Measurements from ENCODE around the gene CIITA. TPM values are rescaled to one million over a fixed set of nuclear protein-coding genes. Genes with fewer than 3 reads are reported as not detected.

Gene CIITA
- total RNA-seq, 2 donors from 2014 or later: 25.2 to 31.0 TPM

GRCh38 chr16:10979717-10980601 is 103.0 kb downstream of the CIITA start:
- Histone ChIP-seq H3K27me3 (replicated peaks; ENCODE audit: insufficient read depth) (no peaks in the 10 kb centered on the region), H3K27ac (peak overlapping the region; percentile 82 to 83), H3K36me3 (peaks cover 4% of the 10 kb centered on the region), H3K4me1 (ENCODE audit: control insufficient read depth in 1 of 2, low read depth in 2 of 2) (peaks cover 8 to 16% of the 10 kb centered on the region in 2 donors), H3K4me3 (peak overlapping the region; percentile 47), H3K9me3 (no peaks in the 10 kb centered on the region)
- peak; percentile 87 for ATAC-seq (ENCODE audit: insufficient number of reproducible peaks, low FRiP score, low read depth)
- no peak for DNase-seq (ENCODE audit: low spot score)
- no peak for TF ChIP-seq CTCF (IDR thresholded peaks at IDR 0.05)

- no peaks in the 10 kb centered on the region for H3K27me3 ChIP-seq (replicated peaks; ENCODE audit: insufficient read depth)
- no peak for ATAC-seq (ENCODE audit: insufficient number of reproducible peaks, low FRiP score, low read depth)
- H3K4me3 ChIP-seq: no peak overlapping the region
- peak overlapping the region; percentile 82 to 83 for H3K27ac ChIP-seq
- no peak for TF ChIP-seq CTCF (IDR thresholded peaks at IDR 0.05)
- H3K9me3 ChIP-seq: no peaks in the 10 kb centered on the region
- DNase-seq (ENCODE audit: low spot score): no peak
- H3K4me1 ChIP-seq (ENCODE audit: control insufficient read depth in 1 of 2, low read depth in 2 of 2): peaks cover 8 to 16% of the 10 kb centered on the region in 2 donors
- H3K36me3 ChIP-seq: peaks cover 4% of the 10 kb centered on the region
Measured at GRCh38 chr16:10980813-10981212, 103.8 kb downstream of the CIITA start.

GRCh38 chr16:10981697-10982216 is 104.8 kb downstream of the CIITA start:
- Histone ChIP-seq H3K36me3 (peaks cover 4% of the 10 kb centered on the region), H3K4me3 (no peak overlapping the region), H3K27ac (no peak overlapping the region), H3K4me1 (ENCODE audit: control insufficient read depth in 1 of 2, low read depth in 2 of 2) (peaks cover 8 to 16% of the 10 kb centered on the region in 2 donors), H3K27me3 (replicated peaks; ENCODE audit: insufficient read depth) (no peaks in the 10 kb centered on the region), H3K9me3 (no peaks in the 10 kb centered on the region)
- ATAC-seq (ENCODE audit: insufficient number of reproducible peaks, low FRiP score, low read depth) (no peak), DNase-seq (ENCODE audit: low spot score) (no peak)
- TF ChIP-seq CTCF (IDR thresholded peaks at IDR 0.05): no peak

GRCh38 chr16:10982465-10983150 is 105.6 kb downstream of the CIITA start:
- TF ChIP-seq CTCF (IDR thresholded peaks at IDR 0.05): no peak
- H3K36me3 ChIP-seq: no peaks in the 10 kb centered on the region
- no peak for DNase-seq (ENCODE audit: low spot score)
- H3K4me3 ChIP-seq: no peak overlapping the region
- H3K27ac ChIP-seq: no peak overlapping the region
- H3K4me1 ChIP-seq (ENCODE audit: control insufficient read depth in 1 of 2, low read depth in 2 of 2): peaks cover 8 to 16% of the 10 kb centered on the region in 2 donors
- no peak for ATAC-seq (ENCODE audit: insufficient number of reproducible peaks, low FRiP score, low read depth)
- H3K9me3 ChIP-seq: no peaks in the 10 kb centered on the region
- no peaks in the 10 kb centered on the region for H3K27me3 ChIP-seq (replicated peaks; ENCODE audit: insufficient read depth)

- Histone ChIP-seq H3K4me1 (ENCODE audit: control insufficient read depth in 1 of 2, low read depth in 2 of 2) (peaks cover 8 to 16% of the 10 kb centered on the region in 2 donors), H3K9me3 (no peaks in the 10 kb centered on the region), H3K27me3 (replicated peaks; ENCODE audit: insufficient read depth) (no peaks in the 10 kb centered on the region), H3K36me3 (no peaks in the 10 kb centered on the region), H3K27ac (no peak overlapping the region), H3K4me3 (no peak overlapping the region)
- DNase-seq (ENCODE audit: low spot score) (no peak), ATAC-seq (ENCODE audit: insufficient number of reproducible peaks, low FRiP score, low read depth) (no peak)
- no peak for TF ChIP-seq CTCF (IDR thresholded peaks at IDR 0.05)
Measured at GRCh38 chr16:10983159-10983558, 106.2 kb downstream of the CIITA start.
